ENCODE measurements around the gene CEP57L1.

GRCh38 chr6:109062216-109062615 is 33.1 kb upstream of the CEP57L1 start:
- TF ChIP-seq POLR2A (IDR thresholded peaks at IDR 0.05) (no peak), CTCF (IDR thresholded peaks at IDR 0.05) (no peak)

Data from body of pancreas (tissue), 4 donors.